ENCODE measurements around the gene HPS4.
"Not testable (repeated sequence)": the region's sequence is repeated elsewhere in the genome, so short reads cannot be mapped to it uniquely, and the experiment has no call there.

Gene HPS4

DNA sequence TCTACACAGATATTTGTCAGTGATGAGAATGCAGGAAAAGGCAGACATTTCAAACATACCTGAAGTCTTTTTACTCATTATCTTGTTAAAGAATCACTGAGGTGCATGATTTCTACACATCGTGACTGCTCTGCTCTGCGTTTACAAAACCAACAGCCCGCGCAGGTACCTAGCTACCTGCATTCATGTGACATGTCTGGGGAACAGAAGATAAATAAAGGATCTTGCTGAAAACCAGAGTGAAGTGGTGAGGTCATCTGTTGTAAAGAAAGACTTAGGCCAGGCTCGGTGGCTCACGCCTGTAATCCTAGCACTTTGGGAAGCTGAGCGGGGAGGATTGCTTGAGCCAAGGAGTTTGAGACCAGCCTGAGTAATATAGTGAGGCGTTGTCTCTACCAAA is 38.8 kb downstream of the HPS4 start:
- no peak overlapping the region for H3K27ac ChIP-seq
- no peak for TF ChIP-seq ZFX (IDR thresholded peaks at IDR 0.05; ENCODE audit: borderline replicate concordance)
- TF ChIP-seq, protein P1, sequence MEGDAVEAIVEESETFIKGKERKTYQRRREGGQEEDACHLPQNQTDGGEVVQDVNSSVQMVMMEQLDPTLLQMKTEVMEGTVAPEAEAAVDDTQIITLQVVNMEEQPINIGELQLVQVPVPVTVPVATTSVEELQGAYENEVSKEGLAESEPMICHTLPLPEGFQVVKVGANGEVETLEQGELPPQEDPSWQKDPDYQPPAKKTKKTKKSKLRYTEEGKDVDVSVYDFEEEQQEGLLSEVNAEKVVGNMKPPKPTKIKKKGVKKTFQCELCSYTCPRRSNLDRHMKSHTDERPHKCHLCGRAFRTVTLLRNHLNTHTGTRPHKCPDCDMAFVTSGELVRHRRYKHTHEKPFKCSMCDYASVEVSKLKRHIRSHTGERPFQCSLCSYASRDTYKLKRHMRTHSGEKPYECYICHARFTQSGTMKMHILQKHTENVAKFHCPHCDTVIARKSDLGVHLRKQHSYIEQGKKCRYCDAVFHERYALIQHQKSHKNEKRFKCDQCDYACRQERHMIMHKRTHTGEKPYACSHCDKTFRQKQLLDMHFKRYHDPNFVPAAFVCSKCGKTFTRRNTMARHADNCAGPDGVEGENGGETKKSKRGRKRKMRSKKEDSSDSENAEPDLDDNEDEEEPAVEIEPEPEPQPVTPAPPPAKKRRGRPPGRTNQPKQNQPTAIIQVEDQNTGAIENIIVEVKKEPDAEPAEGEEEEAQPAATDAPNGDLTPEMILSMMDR (IDR thresholded peaks at IDR 0.05), result no peak

DNA sequence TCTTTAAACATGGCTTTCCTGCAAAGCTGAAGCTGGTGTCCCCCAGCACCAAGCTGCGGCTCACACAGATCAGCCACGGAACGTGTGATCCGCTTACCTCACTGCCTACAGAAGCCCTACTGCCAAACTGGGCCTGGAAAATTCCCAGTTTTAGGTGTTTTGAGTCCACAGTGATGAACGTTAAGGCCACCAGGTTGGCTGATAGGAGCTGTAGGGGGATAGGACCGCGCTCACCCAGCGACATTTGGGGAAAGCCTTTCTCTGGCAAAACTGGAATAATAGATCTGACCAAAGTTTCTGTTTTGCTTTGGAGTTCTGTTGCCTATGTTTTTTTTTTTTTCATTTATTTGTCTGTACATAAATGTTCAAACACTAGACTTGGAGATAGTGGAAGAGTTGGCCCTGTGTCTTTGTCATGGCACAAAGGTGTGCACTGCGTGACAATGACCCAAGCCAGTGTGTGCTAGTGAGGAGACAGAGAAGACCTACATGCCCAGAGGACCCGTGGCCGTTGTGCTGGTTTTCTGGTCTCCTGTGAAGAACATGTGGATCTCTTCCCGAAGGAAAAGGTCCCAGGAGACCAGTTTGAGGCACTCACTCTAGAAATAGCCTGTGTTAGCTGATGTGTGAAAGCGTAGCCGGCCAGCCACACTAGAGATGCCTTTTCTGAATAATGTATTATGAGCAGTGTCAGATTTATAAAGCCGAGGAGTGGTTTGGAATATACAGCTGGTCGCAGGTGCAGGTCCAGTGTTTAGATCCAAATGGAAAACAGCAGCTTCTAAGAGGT is 39.5 kb downstream of the HPS4 start:
- TF ChIP-seq, protein P1 (IDR thresholded peaks at IDR 0.05), result no peak
- TF ChIP-seq ZFX (IDR thresholded peaks at IDR 0.05; ENCODE audit: borderline replicate concordance), result no peak
- no peak overlapping the region for H3K27ac ChIP-seq

DNA sequence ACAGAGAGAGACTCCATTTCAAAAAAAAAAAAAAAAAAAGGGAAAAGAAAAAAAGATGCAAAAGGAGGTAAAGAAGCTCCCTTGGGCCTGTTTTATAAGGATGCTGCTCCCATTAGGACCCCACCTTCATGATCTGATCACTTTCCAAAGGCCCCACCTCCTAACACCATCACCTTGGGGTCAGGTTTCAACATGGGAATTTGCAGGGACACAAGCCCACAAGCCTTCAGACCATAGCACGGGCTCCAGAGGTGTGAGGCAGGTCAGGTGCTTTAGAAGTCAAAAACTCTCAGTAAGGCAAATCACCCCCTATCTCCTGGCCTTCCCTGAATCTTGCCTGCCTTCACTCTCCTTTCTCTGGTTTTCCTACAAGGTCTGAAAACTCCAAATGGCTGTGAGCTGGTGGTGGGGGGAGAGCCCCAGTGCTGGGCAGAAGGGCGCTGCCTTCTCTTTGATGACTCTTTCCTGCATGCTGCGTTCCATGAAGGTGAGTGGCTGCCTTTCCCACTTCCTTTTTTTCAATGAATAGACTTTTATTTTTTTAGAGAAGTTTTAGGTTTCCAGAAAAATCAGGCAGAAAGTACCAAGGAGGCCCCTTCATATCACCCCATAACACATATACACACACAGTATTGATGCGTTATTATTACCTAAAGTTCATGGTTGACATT is 41.4 kb downstream of the HPS4 start:
- no peak overlapping the region for H3K27ac ChIP-seq
- TF ChIP-seq, protein P1 (IDR thresholded peaks at IDR 0.05), result no peak
- TF ChIP-seq ZFX (IDR thresholded peaks at IDR 0.05; ENCODE audit: borderline replicate concordance), result no peak

DNA sequence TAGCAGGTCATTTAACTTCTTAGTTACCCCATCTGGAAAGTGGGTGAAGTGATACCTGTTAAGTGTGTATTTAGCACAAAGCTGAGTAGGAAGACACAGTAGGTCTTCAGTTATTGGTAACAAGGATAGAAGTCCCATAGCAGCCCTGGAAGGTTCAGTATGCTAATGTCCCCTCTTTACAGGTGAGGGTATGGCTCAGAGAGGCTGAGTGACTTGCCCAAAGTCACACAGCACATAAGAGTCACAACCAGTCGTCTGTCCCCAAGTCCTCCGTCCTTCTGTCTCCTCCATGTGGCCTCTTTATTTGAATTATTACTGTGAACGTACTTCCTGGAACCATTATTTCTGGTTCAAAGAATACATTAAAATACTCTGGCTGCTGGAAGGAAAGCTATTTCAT is 44.0 kb downstream of the HPS4 start:
- TF ChIP-seq ZFX (IDR thresholded peaks at IDR 0.05; ENCODE audit: borderline replicate concordance), result no peak
- TF ChIP-seq, protein P1 (IDR thresholded peaks at IDR 0.05), result no peak
- H3K27ac ChIP-seq, result no peak overlapping the region

DNA sequence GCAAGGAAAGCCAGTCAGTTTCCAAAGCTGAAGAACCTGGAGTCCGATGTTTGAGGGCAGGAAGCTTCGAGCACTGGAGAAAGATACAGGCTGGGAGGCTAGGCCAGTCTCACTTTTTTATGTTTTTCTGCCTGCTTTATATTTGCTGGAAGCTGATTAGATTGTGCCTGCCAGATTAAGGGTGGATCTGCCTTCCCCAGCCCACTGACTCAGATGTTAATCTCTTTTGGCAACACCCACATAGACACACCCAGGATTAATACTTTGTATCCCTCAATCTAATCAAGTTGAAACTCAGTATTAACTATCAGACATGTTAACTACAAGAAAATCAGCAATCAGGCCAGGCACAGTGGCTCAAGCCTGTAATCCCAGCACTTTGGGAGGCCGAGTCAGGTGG is 44.8 kb downstream of the HPS4 start:
- not testable (repeated sequence) for H3K27ac ChIP-seq

DNA sequence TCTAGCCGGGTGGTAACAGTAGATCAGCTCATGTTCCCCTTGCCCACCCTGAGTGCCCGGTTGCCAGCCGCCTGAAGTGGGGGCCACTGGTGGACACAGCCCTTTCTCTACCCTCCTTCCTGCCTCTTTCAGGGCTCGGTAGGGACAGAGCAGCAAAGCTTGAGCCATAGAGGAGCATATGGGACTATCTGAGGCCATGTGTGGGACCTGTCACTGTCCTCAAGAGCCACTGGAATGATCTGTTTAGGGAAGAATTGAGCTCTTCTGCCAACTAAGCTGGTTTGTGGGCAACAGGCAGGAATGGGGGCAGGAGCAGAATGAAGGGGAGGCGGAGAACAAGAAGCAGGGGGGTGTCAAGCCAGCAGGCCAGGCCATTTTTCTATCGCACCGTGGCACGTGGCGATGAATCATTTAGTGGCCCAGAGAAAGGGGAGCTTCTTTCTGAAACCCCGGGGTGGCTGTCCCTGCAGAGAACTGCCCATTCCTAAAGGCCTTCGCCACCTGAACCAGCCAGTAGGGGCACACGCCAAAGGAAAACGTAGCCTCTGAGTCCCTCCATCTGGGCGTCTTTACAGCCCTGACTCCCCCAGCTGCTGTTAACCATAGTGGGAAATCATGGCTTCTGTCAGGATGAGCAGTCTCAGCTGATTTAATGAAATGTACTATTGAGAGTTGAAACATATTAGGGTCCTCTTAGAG is 45.7 kb downstream of the HPS4 start:
- no peak overlapping the region for H3K27ac ChIP-seq
- TF ChIP-seq, protein P1 (IDR thresholded peaks at IDR 0.05), result no peak
- no peak for TF ChIP-seq ZFX (IDR thresholded peaks at IDR 0.05; ENCODE audit: borderline replicate concordance)

DNA sequence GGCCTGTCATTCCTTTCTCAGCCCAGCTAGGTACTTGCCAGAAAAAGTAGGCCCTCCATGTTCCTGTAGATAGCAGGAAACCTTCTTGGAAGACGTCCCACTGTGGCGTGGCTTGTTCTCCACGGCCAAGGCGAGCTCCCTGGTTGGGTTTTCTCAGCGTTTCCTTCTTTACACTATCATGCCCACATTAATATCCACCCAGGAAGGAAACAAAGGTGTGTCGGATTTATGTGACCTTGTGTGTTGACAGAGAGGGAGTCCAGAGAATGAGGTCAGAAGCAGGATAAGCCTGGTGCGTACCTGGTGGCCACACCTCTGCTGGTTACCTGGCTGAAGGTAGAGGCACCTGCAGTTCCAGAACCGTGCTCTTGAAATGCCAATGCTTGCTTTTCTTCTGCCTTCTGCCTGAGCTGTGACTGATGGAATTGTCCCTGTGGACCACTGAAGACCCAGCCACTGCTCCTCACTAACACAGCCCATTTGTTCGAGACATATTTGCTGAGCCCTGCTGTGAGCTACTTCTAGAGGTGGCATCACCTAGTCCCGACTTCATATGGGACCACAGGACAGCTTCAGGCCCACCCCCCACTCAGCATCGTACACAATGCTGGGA is 46.6 kb downstream of the HPS4 start:
- H3K27ac ChIP-seq, result no peak overlapping the region
- TF ChIP-seq ZFX (IDR thresholded peaks at IDR 0.05; ENCODE audit: borderline replicate concordance), result no peak
- TF ChIP-seq, protein P1 (IDR thresholded peaks at IDR 0.05), result no peak
